ENCODE data around the gene CTDSPL.

Gene CTDSPL

DNA sequence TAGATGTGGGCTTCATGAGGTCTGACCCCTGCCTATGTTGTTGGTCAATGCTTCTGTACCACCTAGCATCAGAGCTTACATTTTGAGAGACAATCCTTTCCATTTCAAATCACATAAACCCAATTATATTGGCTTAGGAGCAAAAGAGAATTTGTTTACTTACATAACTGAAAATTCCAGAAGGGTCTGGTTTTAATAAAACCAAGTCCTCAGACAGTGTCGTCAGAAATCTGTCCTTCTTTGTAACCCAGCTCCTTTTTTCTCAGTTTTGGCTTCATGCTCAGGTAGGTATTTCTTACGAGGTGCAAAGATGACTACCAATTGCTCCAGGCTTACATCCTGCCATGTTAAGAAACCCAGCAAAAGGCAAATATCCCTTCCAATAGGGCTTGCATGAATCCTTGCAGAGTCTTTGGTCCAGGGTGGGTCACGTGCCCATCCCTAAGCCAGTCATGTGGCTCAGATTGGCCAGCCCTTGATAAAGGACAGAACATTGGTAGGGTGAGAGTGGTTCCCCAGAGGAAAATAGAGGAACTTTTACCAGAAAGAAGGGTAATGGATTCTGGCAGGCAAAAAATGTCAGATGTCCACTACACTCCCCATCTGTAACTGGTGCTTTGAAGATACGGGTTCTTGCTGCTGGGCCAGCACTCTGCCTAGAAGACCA lies 78.7 kb downstream of the CTDSPL start:
- in situ Hi-C loops (cut with MboI; ENCODE audit: low sequenced_read_pairs) = no loop called here

DNA sequence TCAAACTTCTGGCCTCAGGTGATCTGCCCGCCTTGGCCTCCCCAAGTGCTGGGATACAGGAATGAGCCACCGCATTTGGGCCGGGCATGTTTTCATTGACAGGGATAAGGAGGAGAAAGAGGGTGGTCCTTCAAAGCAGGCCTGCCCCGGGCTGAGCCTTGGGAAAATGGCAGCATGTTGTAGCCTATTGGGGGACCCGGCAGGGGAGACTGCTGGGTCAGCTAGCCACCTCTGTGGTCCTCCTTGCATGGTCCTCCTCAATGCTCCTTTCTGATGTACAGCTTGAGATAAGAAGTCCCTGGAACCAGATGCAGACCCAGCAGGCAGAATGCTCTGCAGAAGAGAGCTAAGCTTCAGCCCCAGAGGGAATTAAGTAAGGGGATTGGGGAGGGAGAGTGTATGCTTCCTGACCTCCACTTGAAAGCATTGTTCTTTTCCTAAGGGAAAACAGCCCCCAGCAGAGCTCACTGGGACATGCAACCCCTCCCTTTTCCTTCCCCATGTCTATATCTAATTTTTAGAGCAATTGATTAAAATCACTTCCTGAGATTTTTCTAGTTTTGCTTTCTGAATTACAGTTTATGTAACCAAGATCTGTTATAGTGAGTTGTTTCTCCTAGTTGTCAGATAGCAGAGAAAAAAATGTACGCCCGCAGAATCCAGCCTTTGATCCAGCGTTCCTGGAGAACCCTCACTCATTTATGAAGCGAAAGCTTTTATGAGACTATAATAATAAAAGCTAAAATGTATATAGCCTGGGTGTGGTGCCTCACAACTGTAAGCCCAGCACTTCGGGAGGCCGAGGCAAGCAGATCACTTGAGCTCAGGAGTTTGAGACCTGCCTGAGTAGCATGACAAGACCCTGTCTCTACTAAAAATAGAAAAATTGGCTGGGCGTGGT lies 80.2 kb downstream of the CTDSPL start:
- in situ Hi-C loops (cut with MboI; ENCODE audit: low sequenced_read_pairs) = no loop called here

GRCh38 chr3:37942646-37943045 lies 81.0 kb downstream of the CTDSPL start:
- in situ Hi-C loops (cut with MboI; ENCODE audit: low sequenced_read_pairs) = no loop called here

DNA sequence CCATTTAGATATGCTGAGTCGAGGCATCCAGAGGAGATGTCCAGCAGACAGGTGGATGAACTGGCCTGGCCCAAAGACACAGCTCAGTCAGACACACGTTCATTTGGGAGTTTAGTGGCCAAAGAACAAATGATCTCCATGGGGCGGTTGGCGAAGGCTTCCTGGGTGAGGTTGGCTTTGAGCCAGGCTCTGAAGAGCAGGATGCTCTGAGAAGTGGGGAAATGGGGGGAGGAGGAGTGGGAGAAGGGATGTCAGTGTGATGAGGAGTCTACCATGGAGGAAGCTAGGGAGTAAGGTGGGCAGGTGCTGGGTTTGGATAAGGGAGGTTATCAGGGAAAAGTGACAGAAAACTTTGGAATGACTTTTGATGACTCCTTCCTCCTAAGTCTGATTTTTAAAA lies 81.4 kb downstream of the CTDSPL start:
- in situ Hi-C loops (cut with MboI; ENCODE audit: low sequenced_read_pairs) = no loop called here

DNA sequence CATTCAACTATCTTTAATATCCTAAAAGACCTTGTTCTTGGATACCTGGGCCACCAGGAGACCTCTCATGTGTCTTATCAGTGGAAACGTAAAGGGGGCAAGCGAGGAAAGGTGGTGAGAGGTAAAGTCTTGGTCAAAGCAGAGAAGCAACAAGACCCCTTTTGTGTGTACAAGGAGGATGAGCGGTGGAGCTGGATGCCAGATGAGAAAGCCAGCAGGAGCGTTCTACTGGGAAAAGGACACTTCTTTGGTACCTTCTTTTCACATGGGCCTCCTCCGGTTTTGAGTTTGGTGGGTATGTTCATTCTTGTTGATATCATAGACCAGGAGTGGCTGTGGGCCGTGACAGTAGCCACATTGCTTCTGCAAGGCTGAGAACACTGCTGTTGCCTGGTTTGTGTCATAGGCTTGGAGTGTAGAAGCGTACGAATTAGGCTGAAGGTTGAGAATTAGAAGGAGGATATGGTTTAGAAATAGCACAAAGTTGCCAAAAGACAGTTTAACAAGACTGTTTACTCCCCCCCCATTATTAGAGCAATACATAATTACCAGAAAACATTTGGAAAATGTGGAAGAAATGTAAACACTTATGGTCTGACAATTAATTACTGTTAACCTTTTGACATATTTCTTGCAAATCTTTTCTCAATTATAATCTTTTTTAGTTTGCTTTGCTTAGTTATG lies 82.1 kb downstream of the CTDSPL start:
- in situ Hi-C loops (cut with MboI; ENCODE audit: low sequenced_read_pairs) = no loop called here

DNA sequence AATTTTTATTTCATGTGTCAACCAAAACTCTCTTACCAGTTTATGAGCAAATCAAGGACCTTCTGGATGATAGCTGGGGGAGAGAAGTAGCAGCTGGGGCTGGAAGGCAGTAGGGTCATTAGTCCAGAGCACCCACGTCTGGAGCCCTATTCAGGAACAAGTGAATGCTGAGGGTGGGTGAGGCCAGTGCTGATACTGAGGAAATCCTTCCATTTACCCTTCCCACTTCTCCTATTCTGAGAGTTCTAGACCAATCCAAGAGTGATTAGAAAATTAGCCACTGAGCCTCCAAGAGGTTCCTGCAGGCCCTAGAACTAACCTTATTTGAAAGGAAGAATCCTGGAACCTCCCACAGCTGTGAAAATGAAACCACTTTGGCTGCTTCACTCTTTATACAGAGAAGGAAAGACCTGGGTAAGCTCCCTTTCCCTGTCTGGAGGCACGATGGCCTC lies 82.7 kb downstream of the CTDSPL start:
- in situ Hi-C loops (cut with MboI; ENCODE audit: low sequenced_read_pairs) = no loop called here

- in situ Hi-C loops (cut with MboI; ENCODE audit: low sequenced_read_pairs) = no loop called here
Measured at GRCh38 chr3:37945156-37945806, 83.6 kb downstream of the CTDSPL start.

GRCh38 chr3:37945807-37946530 lies 84.3 kb downstream of the CTDSPL start:
- in situ Hi-C loops (cut with MboI; ENCODE audit: low sequenced_read_pairs) = no loop called here

DNA sequence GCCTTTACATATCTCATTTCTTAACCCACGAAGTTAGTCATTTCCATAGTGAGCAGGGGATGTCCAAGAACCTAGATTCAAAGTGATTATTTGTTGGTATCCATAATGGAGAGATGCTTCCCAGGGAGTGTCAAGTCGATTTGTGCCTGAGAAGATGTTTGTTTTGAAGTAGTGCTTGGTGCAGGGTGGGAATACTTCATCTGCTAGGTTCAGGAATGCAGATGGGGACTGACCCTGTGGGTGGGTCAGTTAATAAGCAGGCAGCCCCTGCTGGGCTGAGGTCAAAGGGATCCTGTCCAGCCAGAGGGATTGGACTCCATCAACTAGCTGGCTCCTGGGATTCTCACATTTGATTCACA lies 84.8 kb downstream of the CTDSPL start:
- in situ Hi-C loops (cut with MboI; ENCODE audit: low sequenced_read_pairs) = no loop called here

GRCh38 chr3:37949866-37950265 lies 88.2 kb downstream of the CTDSPL start:
- in situ Hi-C loops (cut with MboI; ENCODE audit: low sequenced_read_pairs) = no loop called here

- in situ Hi-C loops (cut with MboI; ENCODE audit: low sequenced_read_pairs) = no loop called here
Measured at GRCh38 chr3:37952564-37952963, 90.9 kb downstream of the CTDSPL start.

DNA sequence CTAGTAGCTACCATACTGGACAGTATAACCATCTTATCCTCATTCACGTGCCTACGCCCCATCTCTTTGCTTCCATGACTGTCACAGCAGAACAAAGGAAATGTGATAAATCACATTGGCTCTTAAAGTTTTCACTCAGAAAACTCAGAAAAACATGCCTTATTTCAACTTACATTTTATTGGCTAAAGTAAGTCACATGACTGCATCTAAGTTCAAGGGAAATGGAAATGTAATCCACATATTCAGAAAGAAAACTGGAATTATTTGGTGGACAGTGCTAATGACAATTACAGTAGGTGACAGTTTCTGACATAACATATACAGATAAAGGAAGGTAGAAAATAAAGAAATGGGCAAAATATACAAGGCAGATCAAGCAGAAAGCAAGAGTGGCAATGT lies 91.5 kb downstream of the CTDSPL start:
- in situ Hi-C loops (cut with MboI; ENCODE audit: low sequenced_read_pairs) = no loop called here

- in situ Hi-C loops (cut with MboI; ENCODE audit: low sequenced_read_pairs) = no loop called here
Measured at GRCh38 chr3:37953707-37954394, 92.2 kb downstream of the CTDSPL start.

- in situ Hi-C loops (cut with MboI; ENCODE audit: low sequenced_read_pairs) = no loop called here
Measured at GRCh38 chr3:37954881-37955280, 93.2 kb downstream of the CTDSPL start.

- in situ Hi-C loops (cut with MboI; ENCODE audit: low sequenced_read_pairs) = no loop called here
Measured at GRCh38 chr3:37955918-37956707, 94.4 kb downstream of the CTDSPL start.

GRCh38 chr3:37956723-37957538 lies 95.3 kb downstream of the CTDSPL start:
- in situ Hi-C loops (cut with MboI; ENCODE audit: low sequenced_read_pairs) = no loop called here

DNA sequence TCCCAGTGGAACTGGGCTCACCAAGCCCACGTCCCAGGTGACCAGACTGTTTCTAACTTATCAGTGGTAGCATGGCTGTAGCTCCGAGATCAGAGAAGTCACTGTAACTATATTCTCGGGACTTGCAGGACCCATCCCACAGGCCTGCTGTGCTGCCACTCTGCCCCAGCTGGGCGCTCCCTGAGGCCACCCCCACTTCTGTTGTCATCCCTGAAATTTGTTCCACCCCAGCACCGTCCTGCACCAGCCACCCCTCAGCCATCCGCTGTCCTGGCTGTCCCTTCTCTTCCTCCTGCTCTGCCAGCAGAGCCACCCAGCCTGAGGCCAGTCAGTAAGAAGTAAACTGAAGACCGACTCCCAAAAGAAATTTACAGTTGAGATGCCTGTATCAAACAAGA lies 95.9 kb downstream of the CTDSPL start:
- in situ Hi-C loops (cut with MboI; ENCODE audit: low sequenced_read_pairs) = no loop called here

Measured in HL-60/S4 treated with phorbol 12-myristate 13-acetate at 8.2 ng/mL for 4 days and 3 days (cell line).